Measurements from ENCODE around the gene ARHGEF10L.
"Not testable (repeated sequence)": the region's sequence is repeated elsewhere in the genome, so short reads cannot be mapped to it uniquely, and the experiment has no call there.

ARHGEF10L gene

GRCh38 chr1:17539477-17540254, at the start of gene ARHGEF10L:
Gene ARHGEF10L, plus strand, starts transcription at chr1:17539698. Its CDS starts 40,898 bp downstream, at chr1:17580596.
- TF ChIP-seq CTCF (IDR thresholded peaks at IDR 0.05): no peak
- Mint-ChIP-seq H3K4me1 (peaks cover 50% of the 10 kb centered on the region), H3K27me3 (ENCODE audit: low read depth, poor library complexity) (peaks cover 3% of the 10 kb centered on the region), H3K36me3 (ENCODE audit: low read depth) (peaks cover 3% of the 10 kb centered on the region), H3K27ac (peak within 1 kb of the TSS; percentile 95), H3K4me3 (peak within 1 kb of the TSS; percentile 88), H3K9me3 (peaks cover 2% of the 10 kb centered on the region)
- DNase-seq: peak; percentile 66

GRCh38 chr1:17489768-17490417, 49.6 kb upstream of the ARHGEF10L start:
- peaks cover 26% of the 10 kb centered on the region for H3K4me1 Mint-ChIP-seq
- not testable (repeated sequence) for H3K36me3 Mint-ChIP-seq (ENCODE audit: low read depth); H3K27me3 Mint-ChIP-seq (ENCODE audit: low read depth, poor library complexity); H3K4me3 Mint-ChIP-seq; H3K9me3 Mint-ChIP-seq; DNase-seq; H3K27ac Mint-ChIP-seq

GRCh38 chr1:17490667-17491066, 48.8 kb upstream of the ARHGEF10L start:
- not testable (repeated sequence) for H3K27ac Mint-ChIP-seq; H3K27me3 Mint-ChIP-seq (ENCODE audit: low read depth, poor library complexity); H3K4me3 Mint-ChIP-seq; DNase-seq; H3K9me3 Mint-ChIP-seq; H3K36me3 Mint-ChIP-seq (ENCODE audit: low read depth)
- peaks cover 21% of the 10 kb centered on the region for H3K4me1 Mint-ChIP-seq

- no peaks in the 10 kb centered on the region for H3K36me3 Mint-ChIP-seq (ENCODE audit: low read depth)
- DNase-seq: peak; percentile 74
- H3K4me1 Mint-ChIP-seq: peaks cover 6% of the 10 kb centered on the region
- H3K27ac Mint-ChIP-seq: no peak overlapping the region
- TF ChIP-seq CTCF (IDR thresholded peaks at IDR 0.05): peak; percentile 82
- H3K9me3 Mint-ChIP-seq: peaks cover 34% of the 10 kb centered on the region
- peaks cover 11% of the 10 kb centered on the region for H3K27me3 Mint-ChIP-seq (ENCODE audit: low read depth, poor library complexity)
- H3K4me3 Mint-ChIP-seq: no peak overlapping the region
These were observed 45.3 kb upstream of the ARHGEF10L start for GRCh38 chr1:17494114-17494729.

- no peak for TF ChIP-seq CTCF (IDR thresholded peaks at IDR 0.05)
- Mint-ChIP-seq H3K9me3 (peaks cover 43% of the 10 kb centered on the region), H3K27ac (no peak overlapping the region), H3K4me3 (no peak overlapping the region), H3K27me3 (ENCODE audit: low read depth, poor library complexity) (peaks cover 11% of the 10 kb centered on the region), H3K4me1 (peaks cover 5% of the 10 kb centered on the region), H3K36me3 (ENCODE audit: low read depth) (no peaks in the 10 kb centered on the region)
- no peak for DNase-seq
These were observed 43.1 kb upstream of the ARHGEF10L start for GRCh38 chr1:17496419-17496818.

- no peak for DNase-seq
- peaks cover 11% of the 10 kb centered on the region for H3K4me1 Mint-ChIP-seq
These were observed 41.3 kb upstream of the ARHGEF10L start for GRCh38 chr1:17498214-17498613.

More at GRCh38 chr1:17498214-17498613, 41.3 kb upstream of the ARHGEF10L start:
- no peak for TF ChIP-seq CTCF (IDR thresholded peaks at IDR 0.05)
- Mint-ChIP-seq H3K36me3 (ENCODE audit: low read depth) (no peaks in the 10 kb centered on the region), H3K27ac (peak overlapping the region; percentile 1), H3K27me3 (ENCODE audit: low read depth, poor library complexity) (peaks cover 13% of the 10 kb centered on the region), H3K4me3 (no peak overlapping the region), H3K9me3 (peaks cover 43% of the 10 kb centered on the region)

Measured in nephron progenitor cell (in vitro differentiated cells).